NB4 (cell line): ENCODE data around the gene PRPF6.

ENCODE experiments used
- MYC ChIP-seq: IDR thresholded peaks from 2 replicates; pipeline ENCODE4 v1.6.1; 2011; ENCODE audit warnings: low read depth, low read length
- POLR2A ChIP-seq: IDR thresholded peaks from 2 replicates; pipeline ENCODE4 v1.6.1; 2011; ENCODE audit warnings: mild to moderate bottlenecking; ENCODE audit not compliant: insufficient read length; ENCODE audit errors: extremely low read depth
- TF ChIP-seq, protein P1 (sequence below): IDR thresholded peaks from one replicate; pipeline ENCODE4 v1.5.1; 2012; ENCODE audit warnings: low read depth, low read length

DNA sequence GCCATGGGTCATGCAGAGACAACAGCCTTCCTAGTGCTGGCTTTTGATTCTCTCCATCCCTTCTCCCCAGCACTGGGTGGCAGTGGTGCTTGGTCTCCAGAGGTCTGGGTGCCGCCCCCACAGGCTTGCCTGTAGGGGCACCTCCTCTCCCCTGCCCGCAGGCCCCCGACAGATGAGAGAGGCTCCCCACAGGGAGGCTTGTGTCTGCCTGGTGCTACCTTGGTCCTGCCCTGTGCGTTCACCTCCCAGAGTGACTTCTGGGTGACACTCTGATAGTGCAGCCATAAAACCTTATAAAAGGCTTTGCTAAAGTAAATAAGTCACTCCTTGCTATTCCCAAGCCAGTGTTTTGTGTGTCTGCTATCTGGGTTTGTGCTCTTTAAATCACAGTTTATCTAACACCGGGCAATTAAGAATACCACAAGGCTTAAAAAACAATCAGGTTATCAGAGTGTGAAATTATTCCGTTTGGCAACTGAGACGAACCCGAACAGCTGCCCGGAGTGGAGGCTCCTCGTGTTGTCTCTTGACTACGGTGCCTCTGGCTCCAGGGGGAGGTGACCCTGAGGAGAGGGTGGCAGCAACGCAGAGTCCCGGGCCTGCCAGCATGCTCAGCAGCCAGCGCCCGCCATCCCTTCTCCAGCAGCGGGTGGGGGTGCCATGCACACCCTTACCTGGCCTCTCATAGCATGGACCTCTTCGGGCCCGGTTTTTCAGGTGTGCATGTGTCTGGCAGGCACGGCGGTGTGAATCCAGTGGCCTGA lies 49.6 kb downstream of the PRPF6 start:
- TF ChIP-seq, protein P1, sequence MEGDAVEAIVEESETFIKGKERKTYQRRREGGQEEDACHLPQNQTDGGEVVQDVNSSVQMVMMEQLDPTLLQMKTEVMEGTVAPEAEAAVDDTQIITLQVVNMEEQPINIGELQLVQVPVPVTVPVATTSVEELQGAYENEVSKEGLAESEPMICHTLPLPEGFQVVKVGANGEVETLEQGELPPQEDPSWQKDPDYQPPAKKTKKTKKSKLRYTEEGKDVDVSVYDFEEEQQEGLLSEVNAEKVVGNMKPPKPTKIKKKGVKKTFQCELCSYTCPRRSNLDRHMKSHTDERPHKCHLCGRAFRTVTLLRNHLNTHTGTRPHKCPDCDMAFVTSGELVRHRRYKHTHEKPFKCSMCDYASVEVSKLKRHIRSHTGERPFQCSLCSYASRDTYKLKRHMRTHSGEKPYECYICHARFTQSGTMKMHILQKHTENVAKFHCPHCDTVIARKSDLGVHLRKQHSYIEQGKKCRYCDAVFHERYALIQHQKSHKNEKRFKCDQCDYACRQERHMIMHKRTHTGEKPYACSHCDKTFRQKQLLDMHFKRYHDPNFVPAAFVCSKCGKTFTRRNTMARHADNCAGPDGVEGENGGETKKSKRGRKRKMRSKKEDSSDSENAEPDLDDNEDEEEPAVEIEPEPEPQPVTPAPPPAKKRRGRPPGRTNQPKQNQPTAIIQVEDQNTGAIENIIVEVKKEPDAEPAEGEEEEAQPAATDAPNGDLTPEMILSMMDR = no peak
- TF ChIP-seq POLR2A (no peak), MYC (no peak)
